8988T (cell line): ENCODE results near the gene PRSS3.
"Not testable (repeated sequence)": the region's sequence is repeated elsewhere in the genome, so short reads cannot be mapped to it uniquely, and the experiment has no call there.

Source experiments
- DNase-seq: peaks from one replicate; pipeline ENCODE4 v3.0.0; 2011

PRSS3 gene

DNA sequence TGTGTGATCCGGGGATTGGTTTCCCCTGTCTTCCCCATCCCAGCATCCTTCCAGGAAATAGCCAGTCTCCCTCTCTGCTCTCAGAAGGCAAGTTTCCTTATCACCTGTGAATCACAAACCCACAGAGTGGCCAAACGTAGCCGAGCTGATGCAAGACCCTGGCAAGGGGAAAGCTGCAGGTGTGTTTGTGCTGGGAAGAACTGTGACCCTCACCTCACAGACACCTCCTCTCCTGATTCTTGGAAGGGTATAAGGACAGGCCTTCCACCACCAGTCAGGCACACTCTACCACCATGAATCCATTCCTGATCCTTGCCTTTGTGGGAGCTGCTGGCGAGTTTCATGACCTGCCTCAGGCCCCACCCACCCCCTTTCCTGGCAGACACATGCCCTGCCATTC, at the start of gene PRSS3:
Gene PRSS3 (plus strand): TSS at position 281 of the 400 bp plus-strand sequence. CDS start 13 bp downstream, at position 294.
- DNase-seq = no peak

DNA sequence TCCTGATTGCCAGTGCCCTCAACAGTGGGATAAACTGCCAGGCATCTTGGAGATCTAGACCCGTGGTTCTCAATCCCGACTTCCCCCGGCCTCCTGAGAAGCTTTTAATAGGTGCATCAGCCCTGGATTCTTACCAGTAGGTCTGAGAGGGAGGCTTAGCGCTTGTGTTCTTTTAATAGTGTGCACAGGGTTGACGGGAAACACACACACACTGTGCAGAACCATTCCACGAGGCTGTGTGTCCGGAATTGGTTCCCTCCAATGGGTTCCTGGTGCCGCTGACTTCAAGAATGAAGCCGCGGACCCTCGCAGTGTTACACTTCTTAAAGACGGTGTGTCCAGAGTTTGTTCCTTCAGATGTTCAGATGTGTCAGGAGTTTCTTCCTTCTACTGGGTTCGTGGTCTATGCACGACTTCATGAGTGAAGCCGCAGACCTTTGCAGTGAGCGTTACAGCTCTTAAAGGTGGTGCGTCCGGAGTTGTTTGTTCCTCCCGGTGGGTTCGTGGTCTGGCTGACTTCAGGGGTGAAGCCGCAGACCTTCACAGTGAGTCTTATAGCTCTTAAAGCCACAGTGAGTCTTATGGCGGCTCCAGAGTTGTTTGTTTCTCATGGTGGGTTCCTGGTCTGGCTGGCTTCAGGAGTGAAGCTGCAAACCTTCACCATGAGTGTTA, 46.6 kb upstream of the PRSS3 start:
- DNase-seq = no peak

DNA sequence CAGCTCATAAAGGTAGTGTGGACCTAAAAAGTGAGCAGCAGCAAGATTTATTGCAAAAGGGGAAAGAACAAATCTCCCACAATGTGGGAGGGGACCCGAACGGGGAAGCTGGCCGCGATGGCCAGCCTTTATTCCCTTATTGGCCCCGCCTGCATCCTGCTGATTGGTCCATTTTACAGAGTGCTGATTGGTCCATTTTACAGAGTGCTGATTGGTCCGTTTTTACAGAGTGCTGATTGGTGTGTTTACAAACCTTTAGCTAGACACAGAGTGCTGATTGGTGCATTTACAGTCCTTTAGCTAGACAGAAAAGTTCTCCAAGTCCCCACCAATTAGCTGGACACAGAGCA, 46.1 kb upstream of the PRSS3 start:
- DNase-seq = not testable (repeated sequence)

DNA sequence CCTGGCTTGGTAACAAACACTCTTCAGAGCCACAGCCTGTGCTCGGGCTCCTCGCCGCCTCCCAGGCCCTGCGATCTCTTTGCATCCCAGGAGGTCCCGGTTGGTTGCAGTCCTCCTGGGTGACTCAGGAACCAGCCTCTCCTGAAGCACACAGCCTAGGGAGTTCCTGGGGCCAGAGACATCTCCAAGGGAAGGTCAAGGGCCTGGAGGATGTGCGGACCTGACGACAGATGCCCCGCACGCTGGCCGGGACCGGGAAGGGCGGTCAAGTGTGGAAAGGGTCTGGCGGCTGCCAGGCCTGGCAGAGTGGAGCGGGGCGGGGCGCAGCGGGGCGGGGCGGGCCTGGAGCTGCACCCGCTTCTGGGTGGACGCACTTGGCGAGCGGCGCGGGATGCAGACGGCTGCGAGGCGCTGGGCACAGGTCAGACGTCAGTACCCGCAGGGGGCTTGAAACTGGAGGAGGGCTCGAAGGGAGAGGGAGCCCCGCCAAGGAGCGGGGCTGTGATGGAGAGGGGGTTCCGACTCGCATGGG, 45.0 kb upstream of the PRSS3 start:
- no peak for DNase-seq

DNA sequence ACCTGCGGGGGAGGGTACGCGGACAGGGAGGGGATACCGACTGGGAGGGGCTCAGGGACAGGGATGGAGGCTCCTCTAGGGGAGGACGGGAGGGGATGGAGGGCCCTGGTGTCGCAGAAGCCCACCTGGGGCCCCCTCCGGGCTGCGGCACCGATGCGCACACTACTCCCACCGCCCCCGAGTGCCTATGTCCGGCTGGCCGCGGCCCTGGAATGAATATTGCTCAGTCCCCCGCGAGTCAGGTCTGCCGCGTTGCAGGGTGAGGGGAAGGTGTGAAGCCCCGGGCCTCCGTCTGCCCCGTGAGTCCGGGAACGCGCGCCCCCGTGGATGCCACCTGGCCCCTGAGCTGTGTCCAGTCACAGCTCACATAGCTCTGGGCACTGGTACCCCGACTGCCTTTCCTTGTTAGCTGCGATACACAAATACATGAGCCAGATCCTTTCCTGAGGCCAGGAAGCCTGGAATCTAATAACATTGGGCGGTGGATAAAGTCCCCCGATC, 44.5 kb upstream of the PRSS3 start:
- DNase-seq = no peak

DNA sequence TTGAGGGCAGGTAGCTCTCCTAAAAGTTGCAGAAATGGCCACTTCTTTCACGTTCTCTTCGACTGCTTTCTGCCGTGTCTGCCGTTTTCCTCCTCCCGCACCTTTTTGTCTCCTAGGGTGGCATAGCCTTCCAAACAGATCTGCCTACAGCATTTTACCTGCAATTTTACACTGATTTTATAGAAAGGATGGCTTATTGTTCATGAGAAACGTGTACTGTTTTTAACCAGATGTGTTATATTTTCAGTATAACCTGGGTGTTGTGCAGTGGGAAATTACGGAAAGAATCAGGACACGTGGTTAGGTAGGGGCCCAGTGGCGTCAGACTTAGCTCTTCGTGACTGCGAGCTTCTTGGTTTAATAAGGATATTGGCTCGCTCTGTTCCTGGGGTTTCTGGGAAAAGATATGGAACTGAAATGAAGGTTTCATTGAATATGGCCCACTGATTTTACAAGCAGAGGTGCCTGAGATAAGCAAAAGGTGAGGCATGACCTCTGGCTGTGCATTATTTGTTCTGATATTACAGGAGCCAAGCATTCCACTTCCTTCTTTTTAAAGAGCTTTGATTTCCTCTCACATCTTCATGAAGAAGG, 43.7 kb upstream of the PRSS3 start:
- no peak for DNase-seq

DNA sequence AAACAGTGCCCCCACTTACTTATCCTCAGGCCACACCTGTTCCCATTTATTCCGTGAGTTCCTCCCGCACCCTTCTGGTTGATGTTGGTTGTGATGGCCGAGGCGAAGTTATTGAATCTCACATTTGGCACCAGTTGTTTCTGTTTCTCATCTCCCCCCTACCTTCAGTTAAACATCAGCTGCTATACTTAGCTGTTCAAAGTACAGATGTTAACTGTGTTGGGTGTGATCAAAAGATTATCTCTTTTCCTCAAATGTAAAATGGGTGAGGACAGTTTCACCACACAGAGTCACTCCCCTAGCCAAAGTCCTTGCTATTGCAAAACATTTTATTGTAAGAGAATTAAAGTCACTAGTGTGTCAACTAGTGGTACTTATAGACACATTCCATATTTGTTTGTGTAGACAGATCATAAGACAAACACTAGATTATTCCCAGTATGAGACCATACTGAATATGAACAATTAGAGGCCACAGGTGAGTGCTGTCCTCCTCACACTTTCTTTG, 43.2 kb upstream of the PRSS3 start:
- no peak for DNase-seq

DNA sequence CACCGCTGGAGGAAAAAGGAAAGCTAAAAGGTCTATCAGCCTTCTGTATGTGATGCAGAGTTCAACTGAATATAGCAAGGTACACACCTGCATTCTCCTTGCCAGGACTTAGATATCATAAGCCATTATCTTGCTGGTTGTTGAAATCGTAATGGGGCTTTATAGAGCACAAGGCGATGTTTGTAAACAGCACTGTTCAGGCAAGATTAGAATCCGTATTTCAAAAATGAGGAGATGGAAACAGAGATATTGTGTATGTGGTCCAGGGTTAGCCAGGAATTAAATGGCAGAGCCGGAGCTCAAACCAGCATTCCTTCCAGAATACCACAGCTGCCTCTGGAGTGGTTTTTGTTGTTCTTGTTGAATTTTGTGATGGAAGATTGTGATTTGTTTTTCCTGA, 42.6 kb upstream of the PRSS3 start:
- DNase-seq = not testable (repeated sequence)

DNA sequence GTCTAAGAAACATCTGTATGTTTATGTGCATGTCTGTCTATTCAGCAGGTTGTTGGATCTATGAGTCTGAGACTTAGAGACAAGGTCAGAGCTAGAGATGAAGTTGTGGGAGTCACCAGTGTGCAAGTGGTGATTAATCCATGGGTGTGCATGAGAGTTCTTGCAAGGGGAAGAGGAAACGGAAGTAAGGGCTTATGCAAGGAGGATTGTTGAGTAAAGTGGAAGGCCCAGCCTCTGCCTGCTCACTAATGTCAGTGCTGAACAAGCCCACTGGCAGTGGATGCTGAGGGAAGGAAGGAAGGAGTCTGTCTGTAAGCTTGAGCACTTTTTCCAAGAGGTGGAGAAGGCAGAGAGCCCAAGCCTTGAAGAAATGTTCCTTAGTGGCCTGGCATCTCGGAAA, 35.7 kb upstream of the PRSS3 start:
- DNase-seq = not testable (repeated sequence)

DNA sequence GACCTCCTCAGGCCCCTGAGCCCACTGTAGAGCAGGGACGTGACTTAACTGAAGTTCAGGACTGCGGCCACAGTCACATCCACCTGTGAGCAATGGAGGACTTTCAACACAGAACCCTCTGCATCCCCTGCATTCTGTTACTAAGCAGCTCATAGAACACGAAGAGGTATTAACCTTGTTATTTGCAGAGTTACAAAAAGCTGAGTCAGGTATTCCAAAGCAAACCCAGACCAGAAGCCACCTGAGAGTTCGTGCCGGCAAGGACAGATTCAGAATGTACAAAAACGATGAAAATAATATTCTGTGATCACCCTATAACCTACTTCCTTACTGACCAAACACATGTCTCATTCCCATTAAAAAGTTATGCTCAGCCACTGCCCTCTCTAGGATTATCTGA, 33.0 kb upstream of the PRSS3 start:
- no peak for DNase-seq

DNA sequence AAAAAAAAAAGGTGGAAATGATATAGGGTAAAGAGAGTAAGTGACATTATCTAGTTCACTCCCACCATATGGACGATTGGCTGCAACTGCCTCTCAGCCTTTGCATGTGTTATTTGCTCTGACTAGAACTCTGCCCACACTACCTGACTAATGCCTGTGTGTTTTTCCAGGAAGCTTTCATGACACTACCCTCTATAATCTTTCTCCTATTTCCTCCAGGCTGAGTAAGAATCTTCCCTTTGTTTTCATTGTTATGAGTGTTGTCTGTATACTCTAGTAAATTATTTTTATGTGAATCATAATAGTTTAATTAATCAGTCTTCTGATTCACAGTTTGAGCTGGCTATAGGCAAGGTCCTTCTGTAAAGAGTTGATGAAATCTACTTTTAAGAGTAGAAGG, 31.7 kb upstream of the PRSS3 start:
- not testable (repeated sequence) for DNase-seq

DNA sequence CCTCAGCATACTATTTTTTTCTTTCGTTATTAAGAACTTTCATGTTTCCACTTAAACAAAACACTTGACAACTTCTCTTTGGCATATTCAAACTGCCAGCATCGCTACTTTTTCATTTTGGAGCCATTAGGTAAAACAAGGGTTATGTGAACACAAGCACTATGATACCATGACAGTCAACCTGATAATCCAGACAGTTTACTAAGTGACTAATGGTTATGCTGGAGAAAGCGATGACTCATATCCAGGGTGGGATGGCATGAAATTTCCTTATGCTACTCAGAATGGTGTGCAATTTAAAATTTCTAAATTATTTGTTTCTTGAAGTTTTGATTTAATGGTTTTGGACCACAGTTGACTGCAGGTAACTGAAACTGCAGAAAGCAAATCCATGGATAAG, 29.9 kb upstream of the PRSS3 start:
- no peak for DNase-seq

DNA sequence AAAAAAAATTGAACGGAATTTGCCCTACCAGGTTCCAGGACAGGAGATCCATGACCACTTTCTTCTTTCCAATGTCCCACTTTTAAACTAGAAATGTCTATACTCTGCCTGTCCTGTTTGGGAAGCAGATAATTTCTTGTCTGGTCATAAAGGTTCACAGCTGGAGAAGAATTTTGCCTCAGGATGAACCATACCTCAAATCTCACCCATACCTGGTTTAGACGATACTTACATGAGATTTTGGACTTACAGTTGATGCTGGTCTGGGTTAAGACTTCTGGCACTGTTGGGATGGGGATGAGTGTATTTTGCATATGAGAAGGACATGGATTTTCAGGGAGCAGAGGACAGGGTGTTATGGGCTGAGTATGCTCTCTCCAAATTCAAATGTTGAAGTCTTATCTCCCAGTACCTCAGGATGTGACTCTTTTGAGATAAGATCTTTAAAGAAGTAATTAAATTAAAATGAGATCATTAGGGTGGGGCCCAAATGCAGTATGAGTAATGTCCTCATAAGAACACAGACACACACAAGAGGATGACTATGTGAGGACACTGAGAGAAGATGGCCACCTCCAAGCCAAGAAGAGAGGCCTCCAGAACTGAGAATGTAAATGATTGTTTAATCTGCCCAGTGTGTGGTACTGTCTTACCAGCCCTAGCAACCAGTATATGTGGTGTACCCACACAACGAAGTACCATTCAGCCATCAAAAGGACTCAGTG, 25.0 kb upstream of the PRSS3 start:
- DNase-seq = not testable (repeated sequence)

DNA sequence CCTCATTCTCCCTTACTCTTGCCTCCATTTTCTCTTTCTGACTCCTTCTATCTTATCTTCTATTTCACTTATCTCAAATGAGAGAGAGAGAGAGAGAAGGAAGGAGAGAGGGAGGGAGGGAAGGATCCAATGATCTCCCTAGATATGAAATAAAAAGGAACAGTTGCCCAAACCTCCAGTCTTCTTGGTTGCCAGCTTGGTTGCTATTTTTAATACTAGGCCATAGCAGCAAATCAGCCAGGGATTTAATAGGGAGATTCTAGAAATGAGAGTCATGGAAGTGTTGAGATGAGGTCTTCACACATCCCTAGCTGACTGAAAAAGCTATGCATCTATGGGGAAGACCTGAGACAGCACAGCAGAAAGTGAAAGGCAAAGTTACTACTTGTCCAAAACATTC, 22.2 kb upstream of the PRSS3 start:
- not testable (repeated sequence) for DNase-seq

DNA sequence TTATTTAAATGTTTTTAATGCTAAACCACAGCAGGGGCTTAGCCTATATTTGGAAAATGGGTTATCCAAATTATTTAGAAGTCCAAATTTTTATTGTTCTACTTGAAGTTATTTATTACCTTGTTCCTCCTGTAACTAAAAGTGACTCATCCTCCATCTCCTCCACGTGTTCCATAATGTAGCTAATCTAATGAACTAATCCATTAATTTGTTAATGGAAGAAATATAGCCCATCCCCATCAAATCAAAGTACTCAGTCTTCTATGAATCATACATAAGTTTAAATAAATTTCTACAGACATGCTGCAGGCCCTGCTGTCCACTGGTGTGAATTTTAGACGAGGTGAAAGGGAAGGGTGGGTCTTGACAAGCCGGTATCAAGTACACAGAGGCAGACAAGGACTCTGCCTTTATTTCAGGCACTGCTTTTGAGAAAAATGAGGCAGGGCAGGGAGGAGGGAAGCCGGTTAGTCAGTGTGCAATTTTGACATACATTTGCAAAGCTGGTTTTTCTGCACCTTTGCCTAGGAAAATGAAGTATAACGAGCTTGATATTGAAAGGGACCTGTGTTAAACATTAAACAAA, 21.2 kb upstream of the PRSS3 start:
- DNase-seq = not testable (repeated sequence)

DNA sequence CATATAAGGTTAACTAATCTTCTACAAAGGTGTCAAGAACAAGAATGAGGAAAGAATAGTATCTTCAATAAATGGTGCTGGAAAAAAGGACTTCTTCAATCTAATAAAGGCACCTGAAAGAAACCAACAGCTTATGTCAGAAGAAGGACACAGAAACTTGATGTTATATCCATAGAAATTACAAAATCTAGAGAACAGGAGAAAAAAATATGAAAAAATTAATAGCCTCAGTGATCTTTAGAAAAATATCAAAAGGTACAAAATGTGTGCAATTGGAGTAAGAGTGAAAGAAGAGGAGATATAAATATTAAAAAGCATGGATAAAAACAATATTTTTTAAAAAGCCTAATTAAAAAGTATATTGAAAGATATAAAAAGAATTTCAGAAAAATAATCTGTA, 18.8 kb upstream of the PRSS3 start:
- no peak for DNase-seq

DNA sequence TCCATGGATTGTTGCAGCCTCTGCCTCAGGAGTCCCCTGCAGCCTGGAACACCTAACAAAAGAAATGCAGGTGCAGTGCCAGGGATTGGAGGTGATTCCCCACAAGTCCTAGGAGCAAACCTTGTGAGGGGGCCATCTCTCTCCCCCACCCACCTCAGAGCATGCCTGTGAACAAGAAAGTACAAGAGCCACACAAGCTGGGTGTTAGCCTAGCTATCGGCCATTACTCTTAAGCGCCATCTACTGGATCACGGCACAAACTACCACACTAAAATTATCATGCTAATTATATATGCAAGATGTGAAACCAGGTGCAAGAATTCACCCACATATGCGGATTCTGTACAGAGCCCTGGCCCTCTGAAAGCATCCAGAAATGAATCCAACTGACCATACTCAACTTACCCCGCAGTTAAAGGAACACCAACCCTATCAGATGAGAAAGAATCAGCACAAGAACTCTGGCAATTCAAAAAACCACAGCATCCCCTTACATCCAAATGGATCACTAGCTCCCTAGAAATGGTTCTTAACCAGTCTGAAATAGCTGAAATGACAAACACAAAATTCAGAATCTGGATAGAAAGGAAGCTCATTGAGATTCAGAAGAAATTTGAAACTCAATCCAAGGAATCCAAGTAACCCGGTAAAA, 16.5 kb upstream of the PRSS3 start:
- DNase-seq = peak; percentile 18

DNA sequence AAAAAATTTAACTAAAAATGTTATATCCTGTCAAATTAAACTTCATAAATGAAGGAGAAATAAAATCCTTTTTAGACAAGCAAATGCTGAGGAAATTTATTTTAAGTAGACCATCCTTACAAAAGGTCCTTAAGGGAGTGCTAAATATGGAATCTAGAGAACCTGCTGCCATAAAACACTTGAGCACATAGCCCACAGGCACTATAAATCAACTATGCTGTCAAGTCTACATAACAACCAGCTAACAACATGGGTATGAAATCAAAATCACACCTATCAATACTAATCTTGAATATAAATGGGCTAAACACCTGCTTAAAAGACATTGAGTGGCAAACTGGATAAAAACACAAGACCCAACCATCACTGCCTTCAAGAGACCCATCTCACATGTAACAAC, 15.1 kb upstream of the PRSS3 start:
- no peak for DNase-seq

DNA sequence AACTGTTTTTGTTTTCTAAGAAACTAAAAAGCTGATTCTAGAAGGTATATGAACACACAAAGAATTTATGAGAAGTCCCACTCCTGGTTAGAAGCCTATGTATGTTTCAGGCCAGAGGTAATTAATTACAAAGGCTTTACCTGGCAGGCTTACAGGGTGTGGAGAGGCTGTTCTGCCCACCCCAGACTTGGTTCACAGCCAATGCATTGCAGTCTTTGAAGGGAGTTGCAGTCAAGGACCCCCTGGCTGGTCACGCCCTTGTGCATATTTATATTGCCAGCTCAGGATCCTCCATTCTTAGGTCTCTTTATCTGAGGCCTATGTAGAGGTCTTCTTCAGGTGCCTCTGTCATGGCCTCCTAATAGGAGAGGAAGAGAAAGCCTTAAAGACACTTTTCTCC, 13.6 kb upstream of the PRSS3 start:
- DNase-seq = no peak

DNA sequence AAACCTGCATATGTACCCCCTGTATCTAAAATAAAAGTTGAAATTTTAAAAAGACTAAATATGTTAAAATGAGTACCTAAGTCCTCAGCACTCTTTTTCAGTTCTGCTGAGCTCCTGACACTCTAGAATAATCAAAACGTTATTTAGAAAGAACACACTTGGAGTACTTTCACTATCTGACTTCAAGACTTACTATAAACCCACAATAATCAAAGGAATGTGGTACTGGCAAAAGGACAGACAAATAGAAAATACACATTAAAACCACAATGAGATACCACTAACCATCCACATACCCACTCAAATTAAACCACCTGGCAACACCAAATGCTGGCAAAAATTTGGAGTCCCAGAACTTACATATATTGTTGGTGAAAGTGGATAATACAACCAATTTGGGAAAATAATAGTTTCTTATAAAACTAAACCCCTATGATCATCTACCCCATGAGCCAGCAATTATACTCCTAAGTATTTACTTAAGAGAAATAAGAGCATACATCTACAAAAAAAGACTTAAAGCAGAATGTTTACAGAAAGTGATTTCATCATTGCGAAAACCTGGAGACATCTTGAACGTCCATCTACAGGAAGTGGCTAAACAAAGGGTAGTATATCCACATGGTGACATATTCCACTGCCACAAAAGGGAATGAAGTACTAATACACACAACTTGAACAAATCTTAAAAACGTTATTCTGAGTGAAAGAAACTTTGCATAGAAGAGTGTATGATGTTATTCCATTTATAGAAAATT, 12.8 kb upstream of the PRSS3 start:
- no peak for DNase-seq

DNA sequence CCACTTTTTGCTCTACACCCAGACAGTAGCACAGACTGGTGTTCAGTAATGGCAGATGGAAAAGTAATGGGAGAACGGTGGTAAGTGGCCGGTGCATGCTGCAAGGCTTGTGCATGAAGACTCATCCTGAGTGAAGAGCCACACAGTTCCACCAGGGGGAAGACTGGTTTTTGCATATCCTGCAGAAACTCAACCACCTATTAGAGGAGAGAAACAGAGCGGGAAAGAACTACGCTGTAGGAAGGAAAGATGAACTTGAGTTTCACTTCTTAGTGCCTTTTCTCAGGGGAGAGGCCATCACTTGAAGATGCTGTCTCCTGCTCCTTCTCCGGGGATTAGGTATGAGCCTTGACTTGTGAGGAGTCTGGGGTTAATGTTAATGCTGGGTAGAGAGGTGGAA, 9.4 kb upstream of the PRSS3 start:
- no peak for DNase-seq

DNA sequence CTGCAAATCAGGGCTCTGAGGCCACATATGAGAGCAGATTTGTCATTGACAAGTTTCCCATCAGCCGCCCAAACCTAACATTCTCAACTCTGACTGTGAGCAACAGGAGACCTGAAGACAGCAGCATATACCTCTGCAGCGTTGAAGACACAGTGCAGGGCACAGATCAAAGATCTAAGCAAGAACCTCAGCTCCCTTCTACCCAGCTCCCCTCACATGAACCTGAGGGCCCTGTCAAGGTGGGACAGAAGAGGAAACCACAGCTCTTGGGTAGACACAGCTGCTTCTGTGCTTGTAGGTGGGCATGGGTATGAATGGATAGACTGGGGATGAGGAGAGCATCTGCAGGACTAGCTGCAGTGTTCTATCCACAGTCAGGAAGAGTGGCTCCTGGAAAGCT, 8.7 kb upstream of the PRSS3 start:
- no peak for DNase-seq
